Right lobe of liver (tissue), 4 donors: ENCODE results near the gene MAP4K3.

ENCODE experiments used
- POLR2A ChIP-seq: fragments of 450-650 bp; IDR thresholded peaks from one replicate; pipeline ENCODE4 v1.6.1; 2017; ENCODE audit warnings: antibody characterized with exemption, mild to moderate bottlenecking
- TF ChIP-seq, protein P1 (sequence below), 4 donors: fragments of 200-600 bp in 3 of 4; fragments of 450-650 bp in 1 of 4; IDR thresholded peaks; one replicate each; pipeline versions ENCODE4 v1.5.1 to v1.8.0; 2016 to 2022; ENCODE audit warnings: antibody characterized with exemption in 4 of 4, mild to moderate bottlenecking in 2 of 4
- donor health status: DM: no; HTN: no; CAD: no.
- donor health status: DM: no; HTN: no; CAD: no.
- donor health status: DM: no; HTN: yes; CAD: no.

DNA sequence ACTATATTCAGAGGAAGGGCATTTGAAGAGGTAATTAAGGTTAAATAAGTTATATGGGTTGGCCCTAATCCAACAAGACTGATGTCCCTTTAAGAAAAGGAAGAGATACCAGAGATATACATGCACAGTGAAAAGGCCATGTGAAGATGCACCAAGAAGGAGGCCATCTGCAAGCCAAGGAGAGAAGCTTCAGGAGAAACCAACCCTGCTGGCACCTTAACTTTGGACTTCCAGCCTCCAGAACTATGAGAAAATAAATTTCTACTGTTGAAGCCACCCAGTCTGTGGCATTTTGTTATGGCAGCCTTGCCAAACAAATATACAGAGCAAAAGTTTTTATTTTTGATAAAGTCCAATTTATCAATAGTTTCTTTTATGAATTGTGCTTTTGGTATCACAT is 51.0 kb downstream of the MAP4K3 start:
- TF ChIP-seq, protein P1, sequence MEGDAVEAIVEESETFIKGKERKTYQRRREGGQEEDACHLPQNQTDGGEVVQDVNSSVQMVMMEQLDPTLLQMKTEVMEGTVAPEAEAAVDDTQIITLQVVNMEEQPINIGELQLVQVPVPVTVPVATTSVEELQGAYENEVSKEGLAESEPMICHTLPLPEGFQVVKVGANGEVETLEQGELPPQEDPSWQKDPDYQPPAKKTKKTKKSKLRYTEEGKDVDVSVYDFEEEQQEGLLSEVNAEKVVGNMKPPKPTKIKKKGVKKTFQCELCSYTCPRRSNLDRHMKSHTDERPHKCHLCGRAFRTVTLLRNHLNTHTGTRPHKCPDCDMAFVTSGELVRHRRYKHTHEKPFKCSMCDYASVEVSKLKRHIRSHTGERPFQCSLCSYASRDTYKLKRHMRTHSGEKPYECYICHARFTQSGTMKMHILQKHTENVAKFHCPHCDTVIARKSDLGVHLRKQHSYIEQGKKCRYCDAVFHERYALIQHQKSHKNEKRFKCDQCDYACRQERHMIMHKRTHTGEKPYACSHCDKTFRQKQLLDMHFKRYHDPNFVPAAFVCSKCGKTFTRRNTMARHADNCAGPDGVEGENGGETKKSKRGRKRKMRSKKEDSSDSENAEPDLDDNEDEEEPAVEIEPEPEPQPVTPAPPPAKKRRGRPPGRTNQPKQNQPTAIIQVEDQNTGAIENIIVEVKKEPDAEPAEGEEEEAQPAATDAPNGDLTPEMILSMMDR (IDR thresholded peaks at IDR 0.05): no peak
- TF ChIP-seq POLR2A: no peak
